ENCODE data around the gene UQCC3.
A peak's percentile ranks its signal among the peaks of the same experiment; 100 is the strongest.
"Not testable (repeated sequence)": the region's sequence is repeated elsewhere in the genome, so short reads cannot be mapped to it uniquely, and the experiment has no call there.

UQCC3 gene

GRCh38 chr11:62665599-62666258 is 5.7 kb upstream of the UQCC3 start:
- DNase-seq = peak; percentile 57

- DNase-seq = peak; percentile 22
Observed at GRCh38 chr11:62666259-62666926, 5.1 kb upstream of the UQCC3 start.

GRCh38 chr11:62667460-62667859 is 4.0 kb upstream of the UQCC3 start:
- DNase-seq = no peak

- DNase-seq = peak; percentile 54
Observed at GRCh38 chr11:62669420-62670161, 1.9 kb upstream of the UQCC3 start.

- peak; percentile 45 for DNase-seq
Observed at GRCh38 chr11:62671236-62671607, 251 bp upstream of the UQCC3 start.

GRCh38 chr11:62673196-62673525 is 1.7 kb downstream of the UQCC3 start:
- no peak for DNase-seq

- DNase-seq = not testable (repeated sequence)
Observed at GRCh38 chr11:62675415-62675814, 3.9 kb downstream of the UQCC3 start.

- DNase-seq = no peak
Observed at GRCh38 chr11:62676698-62677097, 5.2 kb downstream of the UQCC3 start.

- no peak for DNase-seq
Observed at GRCh38 chr11:62677156-62677555, 5.7 kb downstream of the UQCC3 start.

- no peak for DNase-seq
Observed at GRCh38 chr11:62677714-62678113, 6.2 kb downstream of the UQCC3 start.

GRCh38 chr11:62678433-62678769 is 6.9 kb downstream of the UQCC3 start:
- DNase-seq = no peak

GRCh38 chr11:62678770-62679696 is 7.6 kb downstream of the UQCC3 start, which contains the start of gene UBXN1:
Gene UBXN1 (minus strand): TSS chr11:62679073. CDS start chr11:62678923, 150 bp downstream.
- DNase-seq = peak; percentile 91

GRCh38 chr11:62680825-62681240 is 9.4 kb downstream of the UQCC3 start:
- DNase-seq = peak; percentile 85

- no peak for DNase-seq
Observed at GRCh38 chr11:62682518-62682917, 11.0 kb downstream of the UQCC3 start.

GRCh38 chr11:62687508-62688396 is 16.3 kb downstream of the UQCC3 start:
- no peak for DNase-seq

GRCh38 chr11:62688491-62688890 is 17.0 kb downstream of the UQCC3 start:
- DNase-seq = no peak

- no peak for DNase-seq
Observed at GRCh38 chr11:62689421-62690183, 18.1 kb downstream of the UQCC3 start, which contains the start of gene LRRN4CL. Gene LRRN4CL (minus strand): TSS chr11:62689530. CDS start chr11:62688508, 1,022 bp downstream.

- DNase-seq = not testable (repeated sequence)
Observed at GRCh38 chr11:62693624-62694023, 22.2 kb downstream of the UQCC3 start.

- DNase-seq = peak; percentile 91
Observed at GRCh38 chr11:62694455-62695167, 23.1 kb downstream of the UQCC3 start.

GRCh38 chr11:62702246-62702645 is 30.8 kb downstream of the UQCC3 start:
- DNase-seq = no peak

Measured in hematopoietic multipotent progenitor cell treated with erythropoietin and hydrocortisone succinate and interleukin-3 and kit ligand, for 8 days (in vitro differentiated cells).